ENCODE data around the gene NECAP2. TPM values are rescaled to one million over a fixed set of nuclear protein-coding genes. Genes with fewer than 3 reads are reported as not detected.

Gene NECAP2
- total RNA-seq (97.7 TPM), polyA plus RNA-seq (91.7 TPM)
- long read RNA-seq, donor 1, partial matches to known transcripts: 0 of 2 reads
- long read RNA-seq, donor 1, other reads (novel, unspliced or antisense): 0 of 2 reads
- long read RNA-seq, donor 2, transcript NECAP2-201 (8 exons, 2,070 nt): major isoform, 48 of 145 reads
- long read RNA-seq, donor 2, transcript NECAP2-202 (7 exons, 1,929 nt): minor isoform, 6 of 145 reads
- long read RNA-seq, donor 2, transcript NECAP2-211 (2 exons, 550 nt): minor isoform, 20 of 145 reads
- long read RNA-seq, donor 2, partial matches to known transcripts: 54 of 145 reads
- long read RNA-seq, donor 2, other reads (novel, unspliced or antisense): 14 of 145 reads
- long read RNA-seq, donor 3, transcript NECAP2-211 (2 exons, 550 nt): minor isoform, 10 of 88 reads
- long read RNA-seq, donor 3, transcript NECAP2-201 (8 exons, 2,070 nt): major isoform, 25 of 88 reads
- long read RNA-seq, donor 3, partial matches to known transcripts: 37 of 88 reads
- long read RNA-seq, donor 3, other reads (novel, unspliced or antisense): 13 of 88 reads
- long read RNA-seq, donor 4, transcript NECAP2-201 (8 exons, 2,070 nt): major isoform, 6 of 41 reads
- long read RNA-seq, donor 4, partial matches to known transcripts: 26 of 41 reads
- long read RNA-seq, donor 4, other reads (novel, unspliced or antisense): 7 of 41 reads
- long read RNA-seq, donor 5, transcript NECAP2-201 (8 exons, 2,070 nt): major isoform, 37 of 140 reads
- long read RNA-seq, donor 5, transcript NECAP2-211 (2 exons, 550 nt): minor isoform, 7 of 140 reads
- long read RNA-seq, donor 5, partial matches to known transcripts: 80 of 140 reads
- long read RNA-seq, donor 5, other reads (novel, unspliced or antisense): 13 of 140 reads
- long read RNA-seq, donor 6, transcript NECAP2-201 (8 exons, 2,070 nt): major isoform, 30 of 62 reads
- long read RNA-seq, donor 6, transcript NECAP2-211 (2 exons, 550 nt): minor isoform, 10 of 62 reads
- long read RNA-seq, donor 6, partial matches to known transcripts: 14 of 62 reads
- long read RNA-seq, donor 6, other reads (novel, unspliced or antisense): 6 of 62 reads
- long read RNA-seq, donor 7, transcript NECAP2-201 (8 exons, 2,070 nt): major isoform, 19 of 61 reads
- long read RNA-seq, donor 7, partial matches to known transcripts: 28 of 61 reads
- long read RNA-seq, donor 7, other reads (novel, unspliced or antisense): 9 of 61 reads
- long read RNA-seq, donor 8, transcript NECAP2-201 (8 exons, 2,070 nt): major isoform, 13 of 15 reads
- long read RNA-seq, donor 8, partial matches to known transcripts: 0 of 15 reads
- long read RNA-seq, donor 8, other reads (novel, unspliced or antisense): 0 of 15 reads
- long read RNA-seq, donor 9, transcript NECAP2-201 (8 exons, 2,070 nt): major isoform, 7 of 12 reads
- long read RNA-seq, donor 9, partial matches to known transcripts: 0 of 12 reads
- long read RNA-seq, donor 9, other reads (novel, unspliced or antisense): 0 of 12 reads
- long read RNA-seq, donor 10, transcript NECAP2-201 (8 exons, 2,070 nt): major isoform, 12 of 31 reads
- long read RNA-seq, donor 10, partial matches to known transcripts: 11 of 31 reads
- long read RNA-seq, donor 10, other reads (novel, unspliced or antisense): 0 of 31 reads

- WGBS: under 1% methylated on average over 68 of the region's 68 CpGs
Observed at GRCh38 chr1:16440470-16441281, at the start of gene NECAP2. NECAP2 (plus strand) TSS chr1:16440724; CDS start chr1:16440762, 38 bp downstream.

GRCh38 chr1:16391411-16391810 is 49.1 kb upstream of the NECAP2 start:
- Histone ChIP-seq H3K36me3 (ENCODE audit: control insufficient read depth in 2 of 2, insufficient read depth in 2 of 2, low read length in 1 of 2) (peaks cover 37 to 39% of the 10 kb centered on the region in 2 donors), H3K4me1 (ENCODE audit: control insufficient read depth in 2 of 2, insufficient read depth in 2 of 2, low read length in 2 of 2) (peaks cover 9 to 24% of the 10 kb centered on the region in 2 donors), H3K9me3 (ENCODE audit: control insufficient read depth in 2 of 2, insufficient read depth in 1 of 2, low read length in 1 of 2) (no peaks in the 10 kb centered on the region), H3K27me3 (ENCODE audit: control insufficient read depth in 2 of 2, insufficient read depth in 1 of 2, low read length in 1 of 2) (no peaks in the 10 kb centered on the region), H3K27ac (ENCODE audit: low read depth in 1 of 2, low read length in 1 of 2) (no peak overlapping the region), H3K4me3 (ENCODE audit: low read length in 2 of 2) (no peak overlapping the region)
- WGBS: 75% methylated on average over 3 of the region's 3 CpGs
- DNase-seq (ENCODE audit: low read depth in 6 of 9, low spot score in 9 of 9): no peak

More at GRCh38 chr1:16440470-16441281, at the start of gene NECAP2:
- peaks cover 9 to 21% of the 10 kb centered on the region in 2 donors for H3K4me1 ChIP-seq (ENCODE audit: control insufficient read depth in 2 of 2, insufficient read depth in 2 of 2, low read length in 2 of 2)
- H3K4me3 ChIP-seq (ENCODE audit: low read length in 2 of 2): peak within 1 kb of the TSS; percentile 84 to 100
- H3K36me3 ChIP-seq (ENCODE audit: control insufficient read depth in 2 of 2, insufficient read depth in 2 of 2, low read length in 1 of 2): peaks cover 22 to 34% of the 10 kb centered on the region in 2 donors
- peak within 1 kb of the TSS; percentile 90 to 91 for H3K27ac ChIP-seq (ENCODE audit: low read depth in 1 of 2, low read length in 1 of 2)
- no peaks in the 10 kb centered on the region for H3K9me3 ChIP-seq (ENCODE audit: control insufficient read depth in 2 of 2, insufficient read depth in 1 of 2, low read length in 1 of 2)
- no peaks in the 10 kb centered on the region for H3K27me3 ChIP-seq (ENCODE audit: control insufficient read depth in 2 of 2, insufficient read depth in 1 of 2, low read length in 1 of 2)
- DNase-seq (ENCODE audit: low read depth in 6 of 9, low spot score in 9 of 9): peak; percentile 70 to 96 (median 90)

GRCh38 chr1:16392740-16393569 is 47.6 kb upstream of the NECAP2 start:
- Histone ChIP-seq H3K27me3 (ENCODE audit: control insufficient read depth in 2 of 2, insufficient read depth in 1 of 2, low read length in 1 of 2) (no peaks in the 10 kb centered on the region), H3K4me3 (ENCODE audit: low read length in 2 of 2) (no peak overlapping the region), H3K4me1 (ENCODE audit: control insufficient read depth in 2 of 2, insufficient read depth in 2 of 2, low read length in 2 of 2) (peaks cover 0 to 15% of the 10 kb centered on the region in 2 donors), H3K36me3 (ENCODE audit: control insufficient read depth in 2 of 2, insufficient read depth in 2 of 2, low read length in 1 of 2) (peaks cover 50 to 54% of the 10 kb centered on the region in 2 donors), H3K27ac (ENCODE audit: low read depth in 1 of 2, low read length in 1 of 2) (no peak overlapping the region), H3K9me3 (ENCODE audit: control insufficient read depth in 2 of 2, insufficient read depth in 1 of 2, low read length in 1 of 2) (no peaks in the 10 kb centered on the region)
- WGBS: 97% methylated on average over 21 of the region's 21 CpGs
- DNase-seq (ENCODE audit: low read depth in 6 of 9, low spot score in 9 of 9): no peak

GRCh38 chr1:16393570-16394521 is 46.7 kb upstream of the NECAP2 start:
- no peak overlapping the region for H3K4me3 ChIP-seq (ENCODE audit: low read length in 2 of 2)
- H3K27me3 ChIP-seq (ENCODE audit: control insufficient read depth in 2 of 2, insufficient read depth in 1 of 2, low read length in 1 of 2): no peaks in the 10 kb centered on the region
- no peak for DNase-seq (ENCODE audit: low read depth in 6 of 9, low spot score in 9 of 9)
- peaks cover 58 to 59% of the 10 kb centered on the region in 2 donors for H3K36me3 ChIP-seq (ENCODE audit: control insufficient read depth in 2 of 2, insufficient read depth in 2 of 2, low read length in 1 of 2)
- no peaks in the 10 kb centered on the region for H3K9me3 ChIP-seq (ENCODE audit: control insufficient read depth in 2 of 2, insufficient read depth in 1 of 2, low read length in 1 of 2)
- WGBS: 98% methylated on average over 10 of the region's 10 CpGs
- peaks cover 0 to 15% of the 10 kb centered on the region in 2 donors for H3K4me1 ChIP-seq (ENCODE audit: control insufficient read depth in 2 of 2, insufficient read depth in 2 of 2, low read length in 2 of 2)
- no peak overlapping the region for H3K27ac ChIP-seq (ENCODE audit: low read depth in 1 of 2, low read length in 1 of 2)

GRCh38 chr1:16394977-16395376 is 45.5 kb upstream of the NECAP2 start:
- no peak overlapping the region for H3K27ac ChIP-seq (ENCODE audit: low read depth in 1 of 2, low read length in 1 of 2)
- WGBS: 96% methylated on average over 13 of the region's 13 CpGs
- peaks cover 58 to 68% of the 10 kb centered on the region in 2 donors for H3K36me3 ChIP-seq (ENCODE audit: control insufficient read depth in 2 of 2, insufficient read depth in 2 of 2, low read length in 1 of 2)
- H3K9me3 ChIP-seq (ENCODE audit: control insufficient read depth in 2 of 2, insufficient read depth in 1 of 2, low read length in 1 of 2): no peaks in the 10 kb centered on the region
- no peaks in the 10 kb centered on the region for H3K27me3 ChIP-seq (ENCODE audit: control insufficient read depth in 2 of 2, insufficient read depth in 1 of 2, low read length in 1 of 2)
- peaks cover 0 to 15% of the 10 kb centered on the region in 2 donors for H3K4me1 ChIP-seq (ENCODE audit: control insufficient read depth in 2 of 2, insufficient read depth in 2 of 2, low read length in 2 of 2)
- DNase-seq (ENCODE audit: low read depth in 6 of 9, low spot score in 9 of 9): no peak
- H3K4me3 ChIP-seq (ENCODE audit: low read length in 2 of 2): no peak overlapping the region

GRCh38 chr1:16396591-16396990 is 43.9 kb upstream of the NECAP2 start:
- no peak overlapping the region for H3K27ac ChIP-seq (ENCODE audit: low read depth in 1 of 2, low read length in 1 of 2)
- H3K36me3 ChIP-seq (ENCODE audit: control insufficient read depth in 2 of 2, insufficient read depth in 2 of 2, low read length in 1 of 2): peaks cover 56 to 72% of the 10 kb centered on the region in 2 donors

More at GRCh38 chr1:16396591-16396990, 43.9 kb upstream of the NECAP2 start:
- Histone ChIP-seq H3K27me3 (ENCODE audit: control insufficient read depth in 2 of 2, insufficient read depth in 1 of 2, low read length in 1 of 2) (no peaks in the 10 kb centered on the region), H3K9me3 (ENCODE audit: control insufficient read depth in 2 of 2, insufficient read depth in 1 of 2, low read length in 1 of 2) (no peaks in the 10 kb centered on the region), H3K4me1 (ENCODE audit: control insufficient read depth in 2 of 2, insufficient read depth in 2 of 2, low read length in 2 of 2) (peaks cover 0 to 15% of the 10 kb centered on the region in 2 donors), H3K4me3 (ENCODE audit: low read length in 2 of 2) (no peak overlapping the region)
- no peak for DNase-seq (ENCODE audit: low read depth in 6 of 9, low spot score in 9 of 9)
- WGBS: 96% methylated on average over 7 of the region's 7 CpGs

Data from thymus (tissue), 14 donors.